ENCODE results near the gene RASA2.
"Not testable (repeated sequence)": the region's sequence is repeated elsewhere in the genome, so short reads cannot be mapped to it uniquely, and the experiment has no call there.

RASA2 gene

GRCh38 chr3:141493184-141493583, 6.4 kb downstream of the RASA2 start:
- H3K4me1 ChIP-seq (ENCODE audit: control insufficient read depth in 2 of 2, insufficient read depth in 2 of 2, low read length in 2 of 2) = peaks cover 0 to 7% of the 10 kb centered on the region in 2 donors
- no peaks in the 10 kb centered on the region for H3K36me3 ChIP-seq (ENCODE audit: control insufficient read depth in 2 of 2, insufficient read depth in 2 of 2, low read length in 2 of 2)
- no peak overlapping the region for H3K9ac ChIP-seq (ENCODE audit: low read depth in 1 of 2, low read length in 2 of 2)
- H3K27me3 ChIP-seq (ENCODE audit: control insufficient read depth in 2 of 2, insufficient read depth in 2 of 2, low read length in 2 of 2) = no peaks in the 10 kb centered on the region
- no peak overlapping the region for H3K4me3 ChIP-seq (ENCODE audit: low read length in 2 of 2)
- H3K9me3 ChIP-seq (ENCODE audit: control insufficient read depth in 2 of 2, low read length in 2 of 2) = no peaks in the 10 kb centered on the region
- H3K27ac ChIP-seq (ENCODE audit: low read depth in 2 of 2, low read length in 2 of 2) = no peak overlapping the region

GRCh38 chr3:141497589-141497988, 10.8 kb downstream of the RASA2 start:
- not testable (repeated sequence) for H3K27ac ChIP-seq (ENCODE audit: low read depth in 2 of 2, low read length in 2 of 2); H3K27me3 ChIP-seq (ENCODE audit: control insufficient read depth in 2 of 2, insufficient read depth in 2 of 2, low read length in 2 of 2)

GRCh38 chr3:141498598-141499223, 11.9 kb downstream of the RASA2 start:
- H3K4me1 ChIP-seq (ENCODE audit: control insufficient read depth in 2 of 2, insufficient read depth in 2 of 2, low read length in 2 of 2) = peaks cover 0 to 2% of the 10 kb centered on the region in 2 donors
- peak overlapping the region; percentile 24 to 58 for H3K27ac ChIP-seq (ENCODE audit: low read depth in 2 of 2, low read length in 2 of 2)

More at GRCh38 chr3:141497589-141497988, 10.8 kb downstream of the RASA2 start:
- not testable (repeated sequence) for H3K9ac ChIP-seq (ENCODE audit: low read depth in 1 of 2, low read length in 2 of 2); H3K4me1 ChIP-seq (ENCODE audit: control insufficient read depth in 2 of 2, insufficient read depth in 2 of 2, low read length in 2 of 2); H3K9me3 ChIP-seq (ENCODE audit: control insufficient read depth in 2 of 2, low read length in 2 of 2); H3K36me3 ChIP-seq (ENCODE audit: control insufficient read depth in 2 of 2, insufficient read depth in 2 of 2, low read length in 2 of 2); H3K4me3 ChIP-seq (ENCODE audit: low read length in 2 of 2)

GRCh38 chr3:141499284-141499683, 12.5 kb downstream of the RASA2 start:
- H3K9me3 ChIP-seq (ENCODE audit: control insufficient read depth in 2 of 2, low read length in 2 of 2) = no peaks in the 10 kb centered on the region
- no peak overlapping the region for H3K9ac ChIP-seq (ENCODE audit: low read depth in 1 of 2, low read length in 2 of 2)
- H3K4me1 ChIP-seq (ENCODE audit: control insufficient read depth in 2 of 2, insufficient read depth in 2 of 2, low read length in 2 of 2) = peaks cover 0 to 2% of the 10 kb centered on the region in 2 donors
- no peaks in the 10 kb centered on the region for H3K27me3 ChIP-seq (ENCODE audit: control insufficient read depth in 2 of 2, insufficient read depth in 2 of 2, low read length in 2 of 2)
- H3K4me3 ChIP-seq (ENCODE audit: low read length in 2 of 2) = peak overlapping the region in 1 of 2 donors; percentile 39
- H3K27ac ChIP-seq (ENCODE audit: low read depth in 2 of 2, low read length in 2 of 2) = peak overlapping the region; percentile 24 to 58
- peaks cover 0 to 4% of the 10 kb centered on the region in 2 donors for H3K36me3 ChIP-seq (ENCODE audit: control insufficient read depth in 2 of 2, insufficient read depth in 2 of 2, low read length in 2 of 2)

More at GRCh38 chr3:141498598-141499223, 11.9 kb downstream of the RASA2 start:
- Histone ChIP-seq H3K36me3 (ENCODE audit: control insufficient read depth in 2 of 2, insufficient read depth in 2 of 2, low read length in 2 of 2) (peaks cover 0 to 4% of the 10 kb centered on the region in 2 donors), H3K4me3 (ENCODE audit: low read length in 2 of 2) (peak overlapping the region in 1 of 2 donors; percentile 39), H3K9ac (ENCODE audit: low read depth in 1 of 2, low read length in 2 of 2) (no peak overlapping the region), H3K27me3 (ENCODE audit: control insufficient read depth in 2 of 2, insufficient read depth in 2 of 2, low read length in 2 of 2) (no peaks in the 10 kb centered on the region), H3K9me3 (ENCODE audit: control insufficient read depth in 2 of 2, low read length in 2 of 2) (no peaks in the 10 kb centered on the region)

GRCh38 chr3:141499965-141500364, 13.1 kb downstream of the RASA2 start:
- H3K36me3 ChIP-seq (ENCODE audit: control insufficient read depth in 2 of 2, insufficient read depth in 2 of 2, low read length in 2 of 2) = peaks cover 0 to 4% of the 10 kb centered on the region in 2 donors
- H3K27ac ChIP-seq (ENCODE audit: low read depth in 2 of 2, low read length in 2 of 2) = peak overlapping the region; percentile 24 to 58
- no peaks in the 10 kb centered on the region for H3K9me3 ChIP-seq (ENCODE audit: control insufficient read depth in 2 of 2, low read length in 2 of 2)
- H3K9ac ChIP-seq (ENCODE audit: low read depth in 1 of 2, low read length in 2 of 2) = no peak overlapping the region
- peaks cover 0 to 2% of the 10 kb centered on the region in 2 donors for H3K4me1 ChIP-seq (ENCODE audit: control insufficient read depth in 2 of 2, insufficient read depth in 2 of 2, low read length in 2 of 2)
- H3K27me3 ChIP-seq (ENCODE audit: control insufficient read depth in 2 of 2, insufficient read depth in 2 of 2, low read length in 2 of 2) = no peaks in the 10 kb centered on the region
- no peak overlapping the region for H3K4me3 ChIP-seq (ENCODE audit: low read length in 2 of 2)

GRCh38 chr3:141500397-141500796, 13.6 kb downstream of the RASA2 start:
- no peaks in the 10 kb centered on the region for H3K27me3 ChIP-seq (ENCODE audit: control insufficient read depth in 2 of 2, insufficient read depth in 2 of 2, low read length in 2 of 2)
- H3K9me3 ChIP-seq (ENCODE audit: control insufficient read depth in 2 of 2, low read length in 2 of 2) = no peaks in the 10 kb centered on the region
- no peak overlapping the region for H3K4me3 ChIP-seq (ENCODE audit: low read length in 2 of 2)
- H3K4me1 ChIP-seq (ENCODE audit: control insufficient read depth in 2 of 2, insufficient read depth in 2 of 2, low read length in 2 of 2) = peaks cover 0 to 2% of the 10 kb centered on the region in 2 donors
- H3K9ac ChIP-seq (ENCODE audit: low read depth in 1 of 2, low read length in 2 of 2) = no peak overlapping the region
- H3K36me3 ChIP-seq (ENCODE audit: control insufficient read depth in 2 of 2, insufficient read depth in 2 of 2, low read length in 2 of 2) = peaks cover 0 to 4% of the 10 kb centered on the region in 2 donors
- H3K27ac ChIP-seq (ENCODE audit: low read depth in 2 of 2, low read length in 2 of 2) = no peak overlapping the region

GRCh38 chr3:141505166-141505565, 18.3 kb downstream of the RASA2 start:
- Histone ChIP-seq H3K4me3 (ENCODE audit: low read length in 2 of 2) (no peak overlapping the region), H3K9ac (ENCODE audit: low read depth in 1 of 2, low read length in 2 of 2) (no peak overlapping the region), H3K9me3 (ENCODE audit: control insufficient read depth in 2 of 2, low read length in 2 of 2) (no peaks in the 10 kb centered on the region), H3K27me3 (ENCODE audit: control insufficient read depth in 2 of 2, insufficient read depth in 2 of 2, low read length in 2 of 2) (no peaks in the 10 kb centered on the region), H3K27ac (ENCODE audit: low read depth in 2 of 2, low read length in 2 of 2) (no peak overlapping the region), H3K36me3 (ENCODE audit: control insufficient read depth in 2 of 2, insufficient read depth in 2 of 2, low read length in 2 of 2) (peaks cover 0 to 4% of the 10 kb centered on the region in 2 donors), H3K4me1 (ENCODE audit: control insufficient read depth in 2 of 2, insufficient read depth in 2 of 2, low read length in 2 of 2) (peaks cover 0 to 3% of the 10 kb centered on the region in 2 donors)

GRCh38 chr3:141506071-141506470, 19.2 kb downstream of the RASA2 start:
- Histone ChIP-seq H3K9me3 (ENCODE audit: control insufficient read depth in 2 of 2, low read length in 2 of 2) (no peaks in the 10 kb centered on the region), H3K4me3 (ENCODE audit: low read length in 2 of 2) (no peak overlapping the region)

GRCh38 chr3:141507392-141508066, 20.7 kb downstream of the RASA2 start:
- Histone ChIP-seq H3K36me3 (ENCODE audit: control insufficient read depth in 2 of 2, insufficient read depth in 2 of 2, low read length in 2 of 2) (peaks cover 0 to 4% of the 10 kb centered on the region in 2 donors), H3K4me1 (ENCODE audit: control insufficient read depth in 2 of 2, insufficient read depth in 2 of 2, low read length in 2 of 2) (peaks cover 0 to 3% of the 10 kb centered on the region in 2 donors), H3K9me3 (ENCODE audit: control insufficient read depth in 2 of 2, low read length in 2 of 2) (no peaks in the 10 kb centered on the region), H3K4me3 (ENCODE audit: low read length in 2 of 2) (no peak overlapping the region), H3K27me3 (ENCODE audit: control insufficient read depth in 2 of 2, insufficient read depth in 2 of 2, low read length in 2 of 2) (no peaks in the 10 kb centered on the region), H3K27ac (ENCODE audit: low read depth in 2 of 2, low read length in 2 of 2) (no peak overlapping the region), H3K9ac (ENCODE audit: low read depth in 1 of 2, low read length in 2 of 2) (no peak overlapping the region)

More at GRCh38 chr3:141506071-141506470, 19.2 kb downstream of the RASA2 start:
- Histone ChIP-seq H3K9ac (ENCODE audit: low read depth in 1 of 2, low read length in 2 of 2) (no peak overlapping the region), H3K27me3 (ENCODE audit: control insufficient read depth in 2 of 2, insufficient read depth in 2 of 2, low read length in 2 of 2) (no peaks in the 10 kb centered on the region), H3K36me3 (ENCODE audit: control insufficient read depth in 2 of 2, insufficient read depth in 2 of 2, low read length in 2 of 2) (peaks cover 0 to 4% of the 10 kb centered on the region in 2 donors), H3K4me1 (ENCODE audit: control insufficient read depth in 2 of 2, insufficient read depth in 2 of 2, low read length in 2 of 2) (peaks cover 0 to 3% of the 10 kb centered on the region in 2 donors), H3K27ac (ENCODE audit: low read depth in 2 of 2, low read length in 2 of 2) (no peak overlapping the region)

GRCh38 chr3:141508067-141508436, 21.2 kb downstream of the RASA2 start:
- peaks cover 0 to 3% of the 10 kb centered on the region in 2 donors for H3K36me3 ChIP-seq (ENCODE audit: control insufficient read depth in 2 of 2, insufficient read depth in 2 of 2, low read length in 2 of 2)
- H3K9me3 ChIP-seq (ENCODE audit: control insufficient read depth in 2 of 2, low read length in 2 of 2) = no peaks in the 10 kb centered on the region
- no peaks in the 10 kb centered on the region for H3K27me3 ChIP-seq (ENCODE audit: control insufficient read depth in 2 of 2, insufficient read depth in 2 of 2, low read length in 2 of 2)
- H3K4me1 ChIP-seq (ENCODE audit: control insufficient read depth in 2 of 2, insufficient read depth in 2 of 2, low read length in 2 of 2) = peaks cover 0 to 3% of the 10 kb centered on the region in 2 donors
- no peak overlapping the region for H3K27ac ChIP-seq (ENCODE audit: low read depth in 2 of 2, low read length in 2 of 2)
- no peak overlapping the region for H3K9ac ChIP-seq (ENCODE audit: low read depth in 1 of 2, low read length in 2 of 2)
- H3K4me3 ChIP-seq (ENCODE audit: low read length in 2 of 2) = no peak overlapping the region
